HG02970 (cell line): ENCODE measurements around the gene MLST8.

Source experiments
- ATAC-seq: cut with Tn5 transposase; IDR thresholded peaks from one replicate; pipeline ENCODE4 v1.9.1; 2021; ENCODE audit warnings: mild to moderate bottlenecking, moderate library complexity, moderate number of reproducible peaks; ENCODE audit not compliant: unreplicated experiment, low FRiP score

MLST8 gene

DNA sequence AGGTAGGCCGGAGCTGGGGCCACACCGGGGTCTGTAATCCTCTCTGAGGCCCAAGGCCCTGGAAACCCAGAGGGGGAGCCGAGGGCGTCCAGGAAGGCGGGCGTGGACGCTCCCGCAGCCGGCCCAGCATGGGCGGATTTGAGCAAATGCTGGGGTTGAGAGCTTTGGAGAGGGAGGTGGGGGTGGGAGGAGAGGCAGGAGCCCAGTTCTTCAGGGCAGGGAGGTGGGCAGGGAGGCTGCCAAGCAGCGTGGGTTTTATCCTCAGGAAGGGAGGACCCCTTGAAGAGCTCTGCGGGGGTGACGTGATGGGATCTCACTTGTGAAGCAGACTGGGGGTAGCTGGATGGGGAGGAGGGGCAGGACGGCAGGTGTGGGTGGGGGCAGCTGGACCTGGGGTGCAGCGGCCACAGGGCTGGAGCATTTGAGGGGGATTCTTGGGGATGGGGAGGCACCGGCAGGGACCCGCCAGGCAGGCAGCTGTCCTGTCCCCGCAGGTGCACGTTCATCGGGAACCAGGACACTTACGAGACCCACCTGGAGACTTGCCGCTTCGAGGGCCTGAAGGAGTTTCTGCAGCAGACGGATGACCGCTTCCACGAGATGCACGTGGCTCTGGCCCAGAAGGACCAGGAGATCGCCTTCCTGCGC, 32.4 kb upstream of the MLST8 start:
- no peak for ATAC-seq

DNA sequence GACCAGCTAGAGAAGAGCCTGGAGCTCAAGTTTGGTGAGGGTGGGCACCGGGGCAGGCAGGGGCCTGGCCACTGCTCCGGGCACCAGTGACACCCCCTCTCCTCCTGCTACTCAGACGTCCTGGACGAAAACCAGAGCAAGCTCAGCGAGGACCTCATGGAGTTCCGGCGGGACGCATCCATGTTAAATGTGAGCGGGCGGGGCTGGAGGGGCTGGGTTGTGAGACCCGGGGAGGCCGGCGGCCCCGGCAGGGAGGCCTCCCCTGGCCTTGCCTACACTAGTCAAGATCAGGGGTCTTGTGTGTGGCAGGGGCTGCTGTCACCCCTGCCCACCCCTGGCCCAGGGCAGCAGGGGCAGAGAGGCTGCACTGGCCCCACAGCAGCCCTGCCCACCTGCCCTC, 31.9 kb upstream of the MLST8 start:
- no peak for ATAC-seq

DNA sequence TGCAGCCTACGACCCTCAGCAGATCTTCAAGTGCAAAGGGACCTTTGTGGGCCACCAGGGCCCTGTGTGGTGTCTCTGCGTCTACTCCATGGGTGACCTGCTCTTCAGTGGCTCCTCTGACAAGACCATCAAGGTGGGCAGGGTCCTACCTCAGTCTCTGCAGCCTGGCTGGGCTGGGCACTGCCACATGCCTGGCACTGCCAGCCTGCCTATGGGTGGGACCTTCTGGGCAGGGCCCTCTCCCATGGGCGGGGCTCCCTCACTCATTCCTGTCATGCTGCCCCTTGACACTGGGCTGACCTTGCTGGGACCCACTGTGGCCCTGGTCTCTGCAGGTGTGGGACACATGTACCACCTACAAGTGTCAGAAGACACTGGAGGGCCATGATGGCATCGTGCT, 31.3 kb upstream of the MLST8 start:
- ATAC-seq: no peak

DNA sequence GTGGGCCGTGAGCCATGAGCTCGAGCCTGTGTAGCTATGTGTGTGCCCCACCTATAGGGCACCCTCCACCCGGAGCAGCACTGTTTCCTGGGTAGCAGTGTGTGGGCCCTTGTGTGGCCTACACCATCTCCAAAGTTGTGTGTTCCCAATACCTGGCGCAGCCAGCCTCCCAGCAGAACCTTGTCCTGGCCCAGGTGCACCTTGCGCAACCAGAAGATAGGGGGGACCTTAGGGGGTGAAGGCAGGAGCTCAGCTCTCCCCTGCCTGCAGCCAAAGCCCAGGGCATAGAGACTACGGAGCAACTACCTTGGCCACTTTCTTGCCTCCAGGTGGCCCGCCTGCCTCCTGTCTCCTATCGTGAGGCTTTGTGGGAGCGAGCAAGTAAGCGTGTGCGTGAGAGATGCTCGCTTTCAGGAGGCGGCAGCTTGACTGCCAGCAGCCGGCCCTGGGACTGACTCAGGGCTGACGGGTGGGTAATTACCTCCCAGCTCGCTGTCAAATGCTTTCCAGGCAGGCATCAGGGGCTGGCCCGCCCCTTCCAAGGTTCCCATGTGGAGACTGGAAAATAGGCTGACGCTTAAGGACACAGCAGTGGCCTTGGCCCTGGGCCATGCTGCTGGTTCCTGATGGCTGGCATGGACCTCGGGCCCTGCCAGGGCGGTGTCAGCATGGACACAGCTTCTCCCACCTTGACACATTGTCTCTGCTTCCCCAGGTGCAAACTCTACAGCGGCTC, 30.7 kb upstream of the MLST8 start:
- ATAC-seq: no peak

- no peak for ATAC-seq
Measured at GRCh38 chr16:2175454-2175853, 29.8 kb upstream of the MLST8 start.

- no peak for ATAC-seq
Measured at GRCh38 chr16:2176047-2176446, 29.2 kb upstream of the MLST8 start.

DNA sequence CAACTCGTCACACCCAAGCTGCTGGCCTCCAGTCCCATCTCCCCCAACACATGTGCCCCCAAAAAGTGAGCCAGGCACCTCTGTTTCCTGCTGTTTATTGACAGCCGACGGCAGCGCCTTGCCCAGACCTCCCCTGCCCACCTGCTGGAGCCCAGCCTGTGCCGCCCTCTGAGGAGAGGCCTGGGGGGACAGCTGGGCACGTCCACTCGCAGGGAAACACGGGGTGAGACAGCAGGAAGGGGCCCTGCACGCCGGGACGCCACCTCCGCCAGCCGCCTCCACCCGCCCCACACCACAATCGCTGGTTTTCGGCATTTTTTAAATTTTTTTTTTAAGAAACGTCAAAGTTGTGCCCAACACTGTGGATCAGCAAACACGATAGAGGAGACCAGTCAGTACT, 28.2 kb upstream of the MLST8 start:
- no peak for ATAC-seq

DNA sequence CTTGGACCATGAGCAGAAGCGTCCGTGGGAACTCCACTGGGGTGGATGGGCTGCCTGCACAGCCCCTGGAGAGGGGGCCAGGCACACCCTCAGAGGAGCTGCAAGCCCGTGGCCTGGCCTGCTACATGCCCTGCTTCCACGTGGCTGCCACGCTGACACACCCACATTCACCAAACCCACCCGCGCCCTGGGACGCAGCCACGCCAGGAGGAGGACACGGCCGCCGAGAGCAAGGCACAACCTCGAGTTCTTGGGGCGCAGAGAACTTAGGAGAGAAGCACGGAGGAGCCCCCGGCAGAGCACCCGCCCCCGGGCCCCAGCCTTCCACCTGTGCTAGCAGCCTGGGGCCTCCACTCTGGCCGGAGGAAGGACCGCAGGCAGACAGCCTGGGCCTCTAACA, 27.7 kb upstream of the MLST8 start:
- ATAC-seq: no peak

GRCh38 chr16:2178321-2179106, 26.7 kb upstream of the MLST8 start:
- ATAC-seq: no peak

DNA sequence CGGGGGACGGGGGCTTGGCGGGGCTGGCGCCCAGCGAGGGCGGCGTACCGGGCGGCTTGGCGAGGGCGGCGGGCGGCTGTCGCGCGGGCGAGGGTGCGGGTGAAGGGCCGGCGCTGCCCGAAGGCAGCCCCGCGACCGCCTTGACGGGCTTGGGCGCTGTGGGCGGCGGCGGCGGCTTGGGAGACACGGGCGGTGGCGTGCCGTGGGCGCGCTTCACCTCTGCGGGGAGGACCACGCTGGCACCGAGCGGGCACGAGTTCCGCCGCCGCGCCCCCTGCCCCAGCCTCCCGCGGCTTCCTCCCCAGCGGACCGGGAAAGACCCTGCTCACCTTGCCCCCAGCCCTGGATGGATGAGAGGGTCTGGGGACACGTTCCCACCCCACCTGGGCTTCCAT, 26.1 kb upstream of the MLST8 start:
- ATAC-seq: no peak

DNA sequence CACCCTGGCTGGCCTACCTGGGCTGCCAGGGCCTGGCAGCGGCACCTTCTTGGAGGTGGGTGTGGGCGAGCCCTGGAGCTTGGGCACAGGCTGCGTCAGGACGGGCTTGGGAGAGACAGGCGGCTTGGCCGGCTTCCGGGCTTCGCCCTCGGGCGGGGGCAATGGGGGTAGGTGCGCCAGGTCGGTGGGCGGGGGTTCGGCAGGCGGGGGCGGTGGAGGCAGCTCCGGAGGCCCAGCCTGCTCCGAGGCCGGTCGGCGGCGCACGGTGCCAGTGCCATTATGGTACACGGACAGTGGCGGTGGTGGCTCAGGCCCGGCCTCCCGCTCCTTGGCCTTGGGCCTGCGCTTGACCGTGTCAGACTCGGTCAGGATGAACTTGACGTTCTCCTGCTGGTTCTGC, 25.7 kb upstream of the MLST8 start:
- ATAC-seq: no peak

DNA sequence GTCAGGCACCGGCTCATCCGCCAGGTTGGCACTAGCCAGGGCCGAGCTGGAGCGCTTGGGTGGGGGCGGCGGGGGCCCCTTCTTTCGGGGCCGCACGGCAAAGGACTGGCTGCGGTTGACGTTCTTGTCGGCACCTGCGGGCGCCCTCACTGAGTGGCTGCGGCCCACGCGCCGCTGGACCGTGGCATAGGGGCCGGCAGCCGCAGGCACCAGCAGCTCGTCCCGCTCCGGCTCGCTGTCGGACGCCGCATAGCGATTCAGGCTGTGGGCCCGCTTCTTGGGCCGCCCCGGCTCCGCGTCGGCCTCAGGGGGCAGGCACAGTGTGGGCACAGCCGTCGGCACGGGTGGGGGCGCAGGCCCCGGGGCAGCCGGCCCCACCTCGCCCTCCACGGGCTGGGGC, 24.8 kb upstream of the MLST8 start:
- no peak for ATAC-seq

DNA sequence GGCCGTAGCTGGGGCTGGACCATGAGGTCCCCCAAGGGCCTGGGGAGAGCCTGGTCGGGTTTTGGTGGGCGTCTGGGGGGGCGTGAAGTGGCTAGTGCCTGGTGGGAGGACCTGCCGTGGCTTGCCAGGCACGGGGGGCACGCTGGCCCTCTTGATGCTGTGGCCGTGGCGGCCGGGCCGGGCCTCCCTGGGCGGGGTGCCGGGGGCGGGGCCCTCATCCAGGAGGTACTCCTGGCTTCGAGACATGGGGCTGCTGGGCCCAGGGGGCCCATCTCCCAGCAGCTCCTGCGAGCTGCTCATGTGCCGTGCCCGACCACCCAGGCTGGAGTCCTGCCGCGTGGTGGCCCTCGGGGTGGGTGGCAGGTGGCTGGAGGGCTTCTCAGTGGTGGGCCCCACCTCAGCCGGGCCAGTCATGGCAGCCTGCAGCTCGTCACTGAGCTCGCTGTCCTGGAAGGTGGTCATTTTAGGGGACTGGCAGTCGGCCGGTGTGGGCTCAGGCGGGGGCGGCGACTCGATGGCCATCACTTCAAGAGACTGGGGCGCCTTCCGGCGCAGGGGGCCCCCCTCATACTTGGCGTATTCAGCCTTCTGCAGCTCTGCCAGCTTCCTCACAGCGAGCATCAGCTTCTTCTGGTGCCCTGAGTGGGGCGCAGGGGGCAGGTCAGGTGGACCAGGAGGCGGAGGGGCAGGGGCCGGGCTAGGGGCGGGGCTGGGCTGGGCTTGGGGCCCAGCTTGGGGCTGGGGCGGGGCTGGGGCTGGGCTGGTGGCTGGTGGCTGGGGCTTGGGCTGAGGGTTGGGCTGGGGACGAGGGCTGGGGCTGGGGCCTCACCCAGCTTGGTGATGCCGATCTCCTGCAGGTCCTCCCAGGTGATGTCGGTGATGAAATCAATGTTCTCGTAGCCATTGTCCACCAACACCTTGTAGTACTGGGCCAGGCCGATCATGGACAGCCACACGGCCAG, 24.0 kb upstream of the MLST8 start:
- no peak for ATAC-seq

GRCh38 chr16:2181952-2182351, 23.3 kb upstream of the MLST8 start:
- ATAC-seq: no peak

- ATAC-seq: no peak
Measured at GRCh38 chr16:2183671-2184070, 21.6 kb upstream of the MLST8 start.

- no peak for ATAC-seq
Measured at GRCh38 chr16:2184346-2184745, 20.9 kb upstream of the MLST8 start.

DNA sequence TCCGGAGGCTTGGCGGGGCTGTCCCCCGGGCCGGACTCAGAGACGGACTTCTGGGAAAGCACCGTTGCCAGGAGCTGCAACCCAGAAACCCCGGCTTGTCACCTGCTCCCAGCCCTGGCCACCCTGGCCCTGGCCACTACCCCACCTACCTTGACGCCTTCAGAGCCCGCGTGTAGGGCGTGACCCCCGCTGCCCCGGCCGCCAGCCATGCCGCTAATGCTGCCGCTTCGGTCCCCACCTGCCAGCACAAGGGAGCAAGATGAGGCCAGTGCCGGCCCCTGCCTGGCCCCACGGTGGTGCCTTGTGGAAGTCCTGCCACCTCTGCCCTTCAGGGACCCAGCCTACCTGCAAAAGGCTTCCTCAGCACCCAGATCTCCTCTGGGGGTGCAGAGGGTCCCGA, 20.3 kb upstream of the MLST8 start:
- ATAC-seq: no peak

DNA sequence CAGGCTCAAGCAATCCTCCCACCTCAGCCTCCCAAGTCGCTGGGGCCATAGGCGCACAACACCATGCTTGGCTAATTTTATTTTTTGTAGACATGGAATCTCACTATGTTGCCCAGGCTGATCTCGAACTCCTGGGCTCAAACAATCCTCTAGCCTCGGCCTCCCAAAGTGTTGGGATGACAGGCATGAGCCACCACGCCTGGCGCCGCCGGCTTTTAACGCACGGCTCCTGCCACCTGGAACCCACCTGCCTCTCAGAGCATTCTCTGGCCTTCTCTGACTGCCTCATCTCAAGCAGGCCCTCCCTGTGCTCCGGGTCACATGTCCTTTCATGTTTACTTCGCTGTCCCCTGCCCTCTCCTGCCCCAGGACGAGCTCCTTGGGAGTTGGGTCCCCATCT, 19.2 kb upstream of the MLST8 start:
- no peak for ATAC-seq

DNA sequence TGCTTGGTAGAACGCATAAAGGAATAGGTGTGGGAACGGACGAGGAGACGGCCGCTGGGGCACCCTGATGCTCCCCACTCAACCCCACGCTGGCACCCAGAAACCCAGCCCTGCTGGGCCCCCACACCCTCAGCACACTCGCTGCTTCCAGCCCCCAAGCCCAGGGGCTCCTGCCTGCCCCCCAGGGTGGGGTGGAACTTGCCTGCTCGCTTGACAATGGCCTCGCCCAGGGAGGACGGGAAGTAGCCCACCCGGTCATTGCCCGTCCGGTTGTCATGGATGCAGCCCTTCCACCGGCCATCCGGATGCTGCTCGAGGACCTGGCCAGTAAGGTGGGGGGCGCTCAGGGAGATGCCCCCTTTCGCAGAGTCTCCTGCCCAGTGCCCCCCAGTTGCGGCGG, 18.7 kb upstream of the MLST8 start:
- ATAC-seq: no peak

GRCh38 chr16:2187212-2187611, 18.0 kb upstream of the MLST8 start:
- ATAC-seq: no peak

GRCh38 chr16:2188395-2188794, 16.9 kb upstream of the MLST8 start:
- ATAC-seq: no peak
